ENCODE measurements around the gene ZBED5. TPM values are rescaled to one million over a fixed set of nuclear protein-coding genes. Genes with fewer than 3 reads are reported as not detected.

The ZBED5 gene
- total and polyA plus RNA-seq, 9 of the 15 experiments (the other 6 are each of a cell fraction or from before 2014, with no cell fraction given), result 12.4 to 70.7 (median 26.8) TPM

GRCh38 chr11:10808553-10809372 is 49.1 kb downstream of the ZBED5 start, which contains the start of gene EIF4G2 (continued):
- no peak for TF ChIP-seq THRA (IDR thresholded peaks at IDR 0.05)
- 0 out of 2 replicates have a peak, but pooled peaks have one; percentile 73 for TF ChIP-seq TRIM28 (IDR thresholded peaks at IDR 0.05)
- TF ChIP-seq ATF3 (IDR thresholded peaks at IDR 0.05), result no peak
- peak; percentile 75 for TF ChIP-seq ATF3 (CRISPR knock-in tag; conservative IDR thresholded peaks at IDR 0.05)
- TF ChIP-seq SAFB2 (IDR thresholded peaks at IDR 0.05; ENCODE audit: borderline replicate concordance, low read depth, low read length, severe bottlenecking), result no peak
- TF ChIP-seq SPI1 (IDR thresholded peaks at IDR 0.05; ENCODE audit: borderline replicate concordance, low read depth, low read length), result no peak
- TF ChIP-seq ETS2 (tag; IDR thresholded peaks at IDR 0.05; ENCODE audit: borderline replicate concordance, poor library complexity, severe bottlenecking), result no peak
- peak; percentile 72 for TF ChIP-seq NFIC (IDR thresholded peaks at IDR 0.05)
- no peak for TF ChIP-seq RBM17 (IDR thresholded peaks at IDR 0.05; ENCODE audit: borderline replicate concordance, low read depth, low read length)
- peak; percentile 54 for TF ChIP-seq JUND (IDR thresholded peaks at IDR 0.05; ENCODE audit: borderline replicate concordance, low read depth, low read length)
- TF ChIP-seq JUND (tag; IDR thresholded peaks at IDR 0.05; ENCODE audit: borderline replicate concordance, low read depth, low read length), result no peak; the same call in 2 of the 3 replicates
- peak; percentile 100 for TF ChIP-seq HNRNPK (IDR thresholded peaks at IDR 0.05; ENCODE audit: low read depth, low read length, poor library complexity, severe bottlenecking)
- TF ChIP-seq KLF13 (tag; IDR thresholded peaks at IDR 0.05; ENCODE audit: borderline replicate concordance, low read depth), result no peak
- TF ChIP-seq CBX5 (IDR thresholded peaks at IDR 0.05; ENCODE audit: borderline replicate concordance, low read depth), result no peak
- peak; percentile 88 for TF ChIP-seq CC2D1A (IDR thresholded peaks at IDR 0.05)
- 0 out of 2 replicates have a peak, but pooled peaks have one; percentile 66 for TF ChIP-seq KDM2B (CRISPR knock-in tag; IDR thresholded peaks at IDR 0.05)
- peak; percentile 65 for TF ChIP-seq ETV5 (CRISPR knock-in tag; IDR thresholded peaks at IDR 0.05; ENCODE audit: low read depth)
- TF ChIP-seq PHF21A (IDR thresholded peaks at IDR 0.05; ENCODE audit: borderline replicate concordance, low read depth), result peak; percentile 80
- no peak; the same call in 1 of the 2 replicates for TF ChIP-seq ZBTB2 (IDR thresholded peaks at IDR 0.05)
- TF ChIP-seq MTF1 (CRISPR knock-in tag; IDR thresholded peaks at IDR 0.05; ENCODE audit: borderline replicate concordance), result no peak
- no peak for TF ChIP-seq E2F5 (CRISPR knock-in tag; IDR thresholded peaks at IDR 0.05)
- TF ChIP-seq ATF1 (CRISPR knock-in tag; IDR thresholded peaks at IDR 0.05), result no peak
- TF ChIP-seq ATF1 (tag; IDR thresholded peaks at IDR 0.05), result peak; percentile 36; the same call in 1 of the 2 replicates
- no peak for TF ChIP-seq ZNF668 (CRISPR knock-in tag; IDR thresholded peaks at IDR 0.05)
